ENCODE results near the gene CPED1. TPM values are rescaled to one million over a fixed set of nuclear protein-coding genes. Genes with fewer than 3 reads are reported as not detected.

CPED1 gene
- total RNA-seq, 1 experiment from 2014 or later, result 0.39 TPM

DNA sequence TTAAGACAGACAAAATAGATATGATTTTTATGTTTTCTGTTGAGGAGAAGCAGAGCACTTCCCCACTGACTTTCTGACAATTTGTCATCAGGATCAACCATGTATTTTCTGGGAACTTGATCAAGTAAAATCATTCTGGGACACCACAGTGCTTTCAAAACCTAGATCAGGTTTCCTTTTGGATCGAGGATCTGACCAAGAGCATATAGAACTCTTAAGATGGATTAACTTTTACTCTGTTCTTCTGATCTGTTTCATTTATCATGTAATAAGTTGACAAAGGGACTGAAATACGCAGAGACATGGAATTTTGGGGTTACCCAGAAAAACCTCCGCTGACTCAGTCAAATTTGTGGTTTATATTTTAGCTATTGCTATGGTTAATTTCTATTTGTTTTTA lies 204.3 kb downstream of the CPED1 start:
- H3K9me3 ChIP-seq (ENCODE audit: control insufficient read depth, insufficient read depth, low read depth, low read length), result no peaks in the 10 kb centered on the region
- intact Hi-C loops (cut with micrococcal nuclease; ENCODE audit: unreplicated experiment) (no loop called here), in situ Hi-C loops (cut with HindIII; ENCODE audit: low pct_unique_long_range_greater_than_20kb, low sequenced_read_pairs) (no loop called here)
- CTCF ChIA-PET, result no interaction called here
- H3K4me1 ChIP-seq (ENCODE audit: control insufficient read depth, insufficient read depth, low read length), result no peaks in the 10 kb centered on the region
- no peak for ATAC-seq
- H3K27me3 ChIP-seq (ENCODE audit: control insufficient read depth, insufficient read depth, low read length), result no peaks in the 10 kb centered on the region
- H3K27ac ChIP-seq (ENCODE audit: low read length), result no peak overlapping the region
- no peak overlapping the region for H3K4me3 ChIP-seq (ENCODE audit: low read depth in 2 of 2, low read length in 2 of 2)
- no peak for DNase-seq (ENCODE audit: low read depth, low spot score)
- no TSS peak for BruUV-seq (replicated peaks)
- H3K36me3 ChIP-seq (ENCODE audit: control insufficient read depth, insufficient read depth, low read length), result no peaks in the 10 kb centered on the region
- POLR2A ChIA-PET, result no interaction called here
- TF ChIP-seq, protein P1, sequence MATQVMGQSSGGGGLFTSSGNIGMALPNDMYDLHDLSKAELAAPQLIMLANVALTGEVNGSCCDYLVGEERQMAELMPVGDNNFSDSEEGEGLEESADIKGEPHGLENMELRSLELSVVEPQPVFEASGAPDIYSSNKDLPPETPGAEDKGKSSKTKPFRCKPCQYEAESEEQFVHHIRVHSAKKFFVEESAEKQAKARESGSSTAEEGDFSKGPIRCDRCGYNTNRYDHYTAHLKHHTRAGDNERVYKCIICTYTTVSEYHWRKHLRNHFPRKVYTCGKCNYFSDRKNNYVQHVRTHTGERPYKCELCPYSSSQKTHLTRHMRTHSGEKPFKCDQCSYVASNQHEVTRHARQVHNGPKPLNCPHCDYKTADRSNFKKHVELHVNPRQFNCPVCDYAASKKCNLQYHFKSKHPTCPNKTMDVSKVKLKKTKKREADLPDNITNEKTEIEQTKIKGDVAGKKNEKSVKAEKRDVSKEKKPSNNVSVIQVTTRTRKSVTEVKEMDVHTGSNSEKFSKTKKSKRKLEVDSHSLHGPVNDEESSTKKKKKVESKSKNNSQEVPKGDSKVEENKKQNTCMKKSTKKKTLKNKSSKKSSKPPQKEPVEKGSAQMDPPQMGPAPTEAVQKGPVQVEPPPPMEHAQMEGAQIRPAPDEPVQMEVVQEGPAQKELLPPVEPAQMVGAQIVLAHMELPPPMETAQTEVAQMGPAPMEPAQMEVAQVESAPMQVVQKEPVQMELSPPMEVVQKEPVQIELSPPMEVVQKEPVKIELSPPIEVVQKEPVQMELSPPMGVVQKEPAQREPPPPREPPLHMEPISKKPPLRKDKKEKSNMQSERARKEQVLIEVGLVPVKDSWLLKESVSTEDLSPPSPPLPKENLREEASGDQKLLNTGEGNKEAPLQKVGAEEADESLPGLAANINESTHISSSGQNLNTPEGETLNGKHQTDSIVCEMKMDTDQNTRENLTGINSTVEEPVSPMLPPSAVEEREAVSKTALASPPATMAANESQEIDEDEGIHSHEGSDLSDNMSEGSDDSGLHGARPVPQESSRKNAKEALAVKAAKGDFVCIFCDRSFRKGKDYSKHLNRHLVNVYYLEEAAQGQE (IDR thresholded peaks at IDR 0.05; ENCODE audit: insufficient read depth in 1 of 2, low read depth in 2 of 2, low read length in 1 of 2), result no peak
- no peak for TF ChIP-seq POLR2AphosphoS5 (IDR thresholded peaks at IDR 0.05; ENCODE audit: low read depth, low read length)
- no peak for TF ChIP-seq TCF7L2 (IDR thresholded peaks at IDR 0.05; ENCODE audit: low read depth, low read length)
- TF ChIP-seq, protein P2, sequence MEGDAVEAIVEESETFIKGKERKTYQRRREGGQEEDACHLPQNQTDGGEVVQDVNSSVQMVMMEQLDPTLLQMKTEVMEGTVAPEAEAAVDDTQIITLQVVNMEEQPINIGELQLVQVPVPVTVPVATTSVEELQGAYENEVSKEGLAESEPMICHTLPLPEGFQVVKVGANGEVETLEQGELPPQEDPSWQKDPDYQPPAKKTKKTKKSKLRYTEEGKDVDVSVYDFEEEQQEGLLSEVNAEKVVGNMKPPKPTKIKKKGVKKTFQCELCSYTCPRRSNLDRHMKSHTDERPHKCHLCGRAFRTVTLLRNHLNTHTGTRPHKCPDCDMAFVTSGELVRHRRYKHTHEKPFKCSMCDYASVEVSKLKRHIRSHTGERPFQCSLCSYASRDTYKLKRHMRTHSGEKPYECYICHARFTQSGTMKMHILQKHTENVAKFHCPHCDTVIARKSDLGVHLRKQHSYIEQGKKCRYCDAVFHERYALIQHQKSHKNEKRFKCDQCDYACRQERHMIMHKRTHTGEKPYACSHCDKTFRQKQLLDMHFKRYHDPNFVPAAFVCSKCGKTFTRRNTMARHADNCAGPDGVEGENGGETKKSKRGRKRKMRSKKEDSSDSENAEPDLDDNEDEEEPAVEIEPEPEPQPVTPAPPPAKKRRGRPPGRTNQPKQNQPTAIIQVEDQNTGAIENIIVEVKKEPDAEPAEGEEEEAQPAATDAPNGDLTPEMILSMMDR (IDR thresholded peaks at IDR 0.05), result no peak
- no peak for TF ChIP-seq SIN3A (IDR thresholded peaks at IDR 0.05; ENCODE audit: borderline replicate concordance, insufficient read depth, low read depth, low read length)

DNA sequence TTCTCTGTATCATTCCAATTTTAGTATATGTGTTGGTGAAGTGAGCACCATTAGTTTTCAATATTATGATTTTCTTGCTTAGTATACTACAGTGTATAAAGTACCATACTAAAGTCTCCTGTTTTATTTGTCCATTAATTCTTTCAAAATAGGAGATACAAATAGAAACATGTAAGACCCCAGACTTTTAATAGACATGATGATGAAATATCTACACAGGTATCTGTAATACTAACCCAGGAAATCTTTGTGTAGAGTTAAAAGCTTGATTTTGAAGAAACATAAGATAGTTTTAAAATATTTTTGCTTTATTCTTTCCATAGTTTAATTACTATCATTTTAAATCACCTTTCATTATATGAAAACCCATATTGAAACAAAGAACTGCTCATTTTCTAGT lies 206.5 kb downstream of the CPED1 start:
- ChIA-PET POLR2A (no interaction called here), CTCF (no interaction called here)
- Histone ChIP-seq H3K9me3 (ENCODE audit: control insufficient read depth, insufficient read depth, low read depth, low read length) (no peaks in the 10 kb centered on the region), H3K4me3 (ENCODE audit: low read depth in 2 of 2, low read length in 2 of 2) (no peak overlapping the region), H3K27me3 (ENCODE audit: control insufficient read depth, insufficient read depth, low read length) (no peaks in the 10 kb centered on the region), H3K4me1 (ENCODE audit: control insufficient read depth, insufficient read depth, low read length) (no peaks in the 10 kb centered on the region), H3K36me3 (ENCODE audit: control insufficient read depth, insufficient read depth, low read length) (no peaks in the 10 kb centered on the region), H3K27ac (ENCODE audit: low read length) (no peak overlapping the region)
- intact Hi-C loops (cut with micrococcal nuclease; ENCODE audit: unreplicated experiment), result no loop called here
- ATAC-seq (no peak), DNase-seq (ENCODE audit: low read depth, low spot score) (no peak)
- TF ChIP-seq, protein P2 (IDR thresholded peaks at IDR 0.05), result no peak
- TF ChIP-seq, protein P1 (IDR thresholded peaks at IDR 0.05; ENCODE audit: insufficient read depth in 1 of 2, low read depth in 2 of 2, low read length in 1 of 2), result no peak
- TF ChIP-seq TCF7L2 (IDR thresholded peaks at IDR 0.05; ENCODE audit: low read depth, low read length) (no peak), POLR2AphosphoS5 (IDR thresholded peaks at IDR 0.05; ENCODE audit: low read depth, low read length) (no peak), SIN3A (IDR thresholded peaks at IDR 0.05; ENCODE audit: borderline replicate concordance, insufficient read depth, low read depth, low read length) (no peak)
- no TSS peak for BruUV-seq (replicated peaks)
- in situ Hi-C loops (cut with HindIII; ENCODE audit: low pct_unique_long_range_greater_than_20kb, low sequenced_read_pairs), result no loop called here
